ENCODE measurements around the gene OSTM1.

OSTM1 gene

GRCh38 chr6:108106261-108106660 is 31.7 kb upstream of the OSTM1 start:
- no peak for TF ChIP-seq Cebpa-rat (IDR thresholded peaks at IDR 0.05)
- 0 out of 2 replicates have a peak, but pooled peaks cover 3% of the 10 kb centered on the region for H3K27me3 ChIP-seq
- no peaks in the 10 kb centered on the region for H3K36me3 ChIP-seq
- H4K20me1 ChIP-seq: no peaks in the 10 kb centered on the region
- no peak overlapping the region for H3K4me3 ChIP-seq
- no peaks in the 10 kb centered on the region for H3K9me3 ChIP-seq
- no peak overlapping the region for H3K27ac ChIP-seq
- no peaks in the 10 kb centered on the region for H3K4me1 ChIP-seq
- no peak overlapping the region for H3K4me2 ChIP-seq
- H3K9ac ChIP-seq: no peak overlapping the region

- Histone ChIP-seq H3K9ac (no peak overlapping the region), H4K20me1 (no peaks in the 10 kb centered on the region), H3K27me3 (0 out of 2 replicates have a peak, but pooled peaks cover under 1% of the 10 kb centered on the region), H3K27ac (no peak overlapping the region), H3K4me3 (no peak overlapping the region), H3K4me2 (no peak overlapping the region), H3K36me3 (no peaks in the 10 kb centered on the region), H3K4me1 (no peaks in the 10 kb centered on the region), H3K9me3 (no peaks in the 10 kb centered on the region)
- TF ChIP-seq Cebpa-rat (IDR thresholded peaks at IDR 0.05): no peak
These were observed 31.0 kb upstream of the OSTM1 start for GRCh38 chr6:108105571-108105970.

GRCh38 chr6:108102965-108103364 is 28.4 kb upstream of the OSTM1 start:
- Histone ChIP-seq H3K4me1 (no peaks in the 10 kb centered on the region), H3K36me3 (no peaks in the 10 kb centered on the region), H3K27me3 (no peaks in the 10 kb centered on the region), H3K4me2 (no peak overlapping the region), H3K9me3 (no peaks in the 10 kb centered on the region), H3K27ac (no peak overlapping the region), H4K20me1 (no peaks in the 10 kb centered on the region), H3K4me3 (no peak overlapping the region), H3K9ac (no peak overlapping the region)
- no peak for TF ChIP-seq Cebpa-rat (IDR thresholded peaks at IDR 0.05)

GRCh38 chr6:108100003-108100402 is 25.5 kb upstream of the OSTM1 start:
- Histone ChIP-seq H3K4me1 (no peaks in the 10 kb centered on the region), H3K9me3 (no peaks in the 10 kb centered on the region), H3K36me3 (no peaks in the 10 kb centered on the region), H3K9ac (no peak overlapping the region), H3K27ac (no peak overlapping the region), H3K4me3 (no peak overlapping the region), H4K20me1 (no peaks in the 10 kb centered on the region), H3K4me2 (no peak overlapping the region), H3K27me3 (no peaks in the 10 kb centered on the region)
- no peak for TF ChIP-seq Cebpa-rat (IDR thresholded peaks at IDR 0.05)

- TF ChIP-seq Cebpa-rat (IDR thresholded peaks at IDR 0.05): no peak
- no peaks in the 10 kb centered on the region for H3K9me3 ChIP-seq
- no peak overlapping the region for H3K4me2 ChIP-seq
- H3K36me3 ChIP-seq: no peaks in the 10 kb centered on the region
- no peak overlapping the region for H3K9ac ChIP-seq
- no peak overlapping the region for H3K4me3 ChIP-seq
- no peaks in the 10 kb centered on the region for H3K27me3 ChIP-seq
- H4K20me1 ChIP-seq: no peaks in the 10 kb centered on the region
- H3K4me1 ChIP-seq: no peaks in the 10 kb centered on the region
- no peak overlapping the region for H3K27ac ChIP-seq
These were observed 23.3 kb upstream of the OSTM1 start for GRCh38 chr6:108097882-108098281.

GRCh38 chr6:108093781-108094300 is 19.3 kb upstream of the OSTM1 start:
- Histone ChIP-seq H3K9me3 (no peaks in the 10 kb centered on the region), H3K9ac (no peak overlapping the region), H3K27me3 (no peaks in the 10 kb centered on the region), H3K4me3 (no peak overlapping the region), H3K27ac (no peak overlapping the region), H3K4me2 (no peak overlapping the region), H3K36me3 (no peaks in the 10 kb centered on the region), H3K4me1 (no peaks in the 10 kb centered on the region), H4K20me1 (no peaks in the 10 kb centered on the region)
- no peak for TF ChIP-seq Cebpa-rat (IDR thresholded peaks at IDR 0.05)

- no peaks in the 10 kb centered on the region for H3K36me3 ChIP-seq
These were observed 16.7 kb upstream of the OSTM1 start for GRCh38 chr6:108091288-108091687.

GRCh38 chr6:108083349-108083748 is 8.8 kb upstream of the OSTM1 start:
- Histone ChIP-seq H3K4me2 (no peak overlapping the region), H3K36me3 (no peaks in the 10 kb centered on the region), H3K9ac (no peak overlapping the region), H3K27me3 (no peaks in the 10 kb centered on the region), H3K4me1 (peaks cover 7% of the 10 kb centered on the region; the same call in 1 of the 2 replicates), H3K27ac (no peak overlapping the region), H3K4me3 (no peak overlapping the region), H3K9me3 (no peaks in the 10 kb centered on the region), H4K20me1 (no peaks in the 10 kb centered on the region)
- TF ChIP-seq Cebpa-rat (IDR thresholded peaks at IDR 0.05): no peak

More at GRCh38 chr6:108091288-108091687, 16.7 kb upstream of the OSTM1 start:
- H3K4me3 ChIP-seq: no peak overlapping the region
- no peaks in the 10 kb centered on the region for H3K9me3 ChIP-seq
- no peak for TF ChIP-seq Cebpa-rat (IDR thresholded peaks at IDR 0.05)
- no peaks in the 10 kb centered on the region for H3K27me3 ChIP-seq
- H3K4me1 ChIP-seq: no peaks in the 10 kb centered on the region
- H3K9ac ChIP-seq: no peak overlapping the region
- H4K20me1 ChIP-seq: no peaks in the 10 kb centered on the region
- H3K27ac ChIP-seq: no peak overlapping the region
- no peak overlapping the region for H3K4me2 ChIP-seq

- no peak for TF ChIP-seq Cebpa-rat (IDR thresholded peaks at IDR 0.05)
- H3K4me3 ChIP-seq: no peak overlapping the region
- H3K9ac ChIP-seq: no peak overlapping the region
- H3K27ac ChIP-seq: no peak overlapping the region
- H3K4me1 ChIP-seq: peaks cover 7% of the 10 kb centered on the region; the same call in 1 of the 2 replicates
- H3K27me3 ChIP-seq: no peaks in the 10 kb centered on the region
- no peaks in the 10 kb centered on the region for H4K20me1 ChIP-seq
- H3K36me3 ChIP-seq: no peaks in the 10 kb centered on the region
- H3K4me2 ChIP-seq: no peak overlapping the region
- no peaks in the 10 kb centered on the region for H3K9me3 ChIP-seq
These were observed 8.0 kb upstream of the OSTM1 start for GRCh38 chr6:108082539-108082938.

- H3K4me1 ChIP-seq: peaks cover 14% of the 10 kb centered on the region
- TF ChIP-seq Cebpa-rat (IDR thresholded peaks at IDR 0.05): no peak
- no peaks in the 10 kb centered on the region for H4K20me1 ChIP-seq
- H3K36me3 ChIP-seq: no peaks in the 10 kb centered on the region
- no peak overlapping the region for H3K27ac ChIP-seq
- no peaks in the 10 kb centered on the region for H3K27me3 ChIP-seq
- H3K4me2 ChIP-seq: no peak overlapping the region
- no peaks in the 10 kb centered on the region for H3K9me3 ChIP-seq
- no peak overlapping the region for H3K9ac ChIP-seq
- no peak overlapping the region for H3K4me3 ChIP-seq
These were observed 5.7 kb upstream of the OSTM1 start for GRCh38 chr6:108080010-108080780.

All from BLaER1 (cell line).